ENCODE measurements around the gene ALK.

The ALK gene

GRCh38 chr2:29392774-29393173 is 528.6 kb downstream of the ALK start:
- no peak for DNase-seq

- no peak for DNase-seq
Measured at GRCh38 chr2:29390136-29390535, 531.2 kb downstream of the ALK start.

DNA sequence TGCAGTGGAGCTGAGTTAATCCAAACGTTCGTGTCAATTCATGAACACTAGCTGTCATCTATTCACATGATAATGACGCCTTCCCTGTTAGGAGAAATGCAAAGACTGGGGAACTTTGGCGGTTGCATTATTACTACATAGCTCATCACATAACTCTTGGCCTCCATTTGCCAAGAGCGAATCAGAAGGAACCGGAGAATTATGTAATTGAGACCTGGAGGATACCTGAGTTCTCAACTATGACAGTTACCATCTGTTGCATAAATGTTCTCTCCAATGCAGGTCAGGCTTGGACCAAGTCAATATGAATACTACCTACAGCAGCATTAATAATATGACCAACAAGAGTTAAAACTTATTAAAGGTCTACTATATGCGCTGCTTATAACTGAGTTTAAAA is 531.7 kb downstream of the ALK start:
- no peak for DNase-seq

DNA sequence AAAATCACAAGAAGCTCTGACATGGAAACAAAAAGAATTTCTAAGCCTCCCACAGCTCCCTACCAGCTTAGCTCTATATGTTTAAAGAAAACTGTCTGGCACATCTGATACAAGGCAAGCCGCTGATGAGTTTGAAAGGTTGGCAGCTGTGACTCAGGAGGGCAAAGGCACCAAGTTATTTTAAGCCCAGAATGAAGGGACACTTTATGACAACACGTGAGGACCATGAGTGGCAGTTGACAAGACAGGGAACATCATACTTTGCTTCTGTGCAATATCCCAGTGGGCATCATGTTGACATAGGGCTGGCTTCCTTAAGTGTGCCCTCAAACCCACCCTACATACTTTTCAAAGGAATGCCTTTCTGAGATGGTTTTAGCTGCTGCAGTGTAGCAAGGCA is 533.3 kb downstream of the ALK start:
- DNase-seq: no peak

- DNase-seq: no peak
Measured at GRCh38 chr2:29382486-29382885, 538.9 kb downstream of the ALK start.

DNA sequence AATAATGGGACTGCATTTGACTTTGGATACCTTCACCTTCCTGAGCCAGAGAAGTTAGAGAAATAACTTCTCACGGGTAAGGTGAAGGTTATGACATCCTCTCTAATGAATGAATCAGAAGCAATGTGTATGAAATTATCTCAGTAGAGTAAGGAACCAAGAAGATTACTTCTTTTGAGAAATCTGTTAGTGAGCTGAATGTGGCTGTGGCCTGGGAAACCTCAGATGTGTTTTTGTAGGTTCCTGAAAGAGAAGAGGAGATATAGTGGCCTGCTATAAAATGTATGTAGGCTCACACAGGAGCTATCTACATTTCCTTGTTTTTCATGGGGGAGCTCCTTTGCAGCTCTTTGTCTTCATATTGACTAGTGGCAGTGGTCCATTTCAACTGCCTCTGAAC is 543.6 kb downstream of the ALK start:
- DNase-seq: no peak

DNA sequence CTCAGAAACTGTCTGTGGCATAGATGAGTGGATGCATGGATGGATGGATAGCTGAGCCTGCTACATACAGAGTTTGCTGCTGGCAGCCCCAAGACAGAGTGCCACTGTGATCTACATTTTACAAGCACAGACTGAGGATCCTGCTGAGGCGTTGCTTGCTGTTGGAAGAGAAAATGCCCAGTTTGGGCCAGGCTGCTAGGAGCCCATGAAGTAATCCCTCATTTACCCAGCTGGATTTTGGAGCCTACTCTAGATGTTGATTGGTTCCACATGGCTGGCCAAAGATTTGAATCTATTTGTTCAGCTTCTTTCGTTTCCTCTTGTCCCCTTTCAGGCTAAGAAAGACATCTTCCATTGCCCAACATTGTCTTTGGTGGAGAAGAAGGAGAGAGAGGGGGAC is 544.8 kb downstream of the ALK start:
- DNase-seq: no peak

- DNase-seq: no peak
Measured at GRCh38 chr2:29375843-29376242, 545.5 kb downstream of the ALK start.

- no peak for DNase-seq
Measured at GRCh38 chr2:29374823-29375222, 546.6 kb downstream of the ALK start.

GRCh38 chr2:29373870-29374269 is 547.5 kb downstream of the ALK start:
- DNase-seq: no peak

GRCh38 chr2:29372185-29372584 is 549.2 kb downstream of the ALK start:
- DNase-seq: no peak

DNA sequence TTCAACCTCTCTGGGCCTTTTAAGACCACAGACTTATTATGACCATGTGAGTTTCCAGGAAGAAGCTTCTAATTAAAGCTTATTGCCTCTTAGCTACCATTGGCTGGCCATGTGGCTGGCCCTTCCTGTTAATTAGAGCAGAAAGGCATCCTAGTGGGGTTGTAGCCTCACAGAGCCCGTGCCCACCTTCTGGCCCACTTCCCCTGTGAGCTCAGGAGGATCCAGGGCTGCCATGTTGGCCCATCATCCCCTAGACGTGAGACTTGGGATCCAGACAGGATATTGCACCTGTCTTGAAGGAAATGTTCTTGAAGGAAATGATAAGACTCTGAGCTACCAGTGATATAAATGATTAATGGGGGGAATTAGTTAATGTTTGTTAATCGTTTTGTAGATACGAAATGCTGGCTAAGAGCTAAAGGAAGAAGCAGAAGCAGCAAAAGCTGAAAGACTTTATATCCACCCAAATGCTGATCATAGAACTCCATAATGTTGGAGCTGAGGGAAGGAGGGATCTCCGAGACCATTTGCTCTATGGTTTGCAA is 550.7 kb downstream of the ALK start:
- no peak for DNase-seq

- no peak for DNase-seq
Measured at GRCh38 chr2:29370173-29370572, 551.2 kb downstream of the ALK start.

- no peak for DNase-seq
Measured at GRCh38 chr2:29368659-29369040, 552.7 kb downstream of the ALK start.

GRCh38 chr2:29367986-29368658 is 553.3 kb downstream of the ALK start:
- DNase-seq: no peak

GRCh38 chr2:29363111-29363510 is 558.3 kb downstream of the ALK start:
- no peak for DNase-seq

DNA sequence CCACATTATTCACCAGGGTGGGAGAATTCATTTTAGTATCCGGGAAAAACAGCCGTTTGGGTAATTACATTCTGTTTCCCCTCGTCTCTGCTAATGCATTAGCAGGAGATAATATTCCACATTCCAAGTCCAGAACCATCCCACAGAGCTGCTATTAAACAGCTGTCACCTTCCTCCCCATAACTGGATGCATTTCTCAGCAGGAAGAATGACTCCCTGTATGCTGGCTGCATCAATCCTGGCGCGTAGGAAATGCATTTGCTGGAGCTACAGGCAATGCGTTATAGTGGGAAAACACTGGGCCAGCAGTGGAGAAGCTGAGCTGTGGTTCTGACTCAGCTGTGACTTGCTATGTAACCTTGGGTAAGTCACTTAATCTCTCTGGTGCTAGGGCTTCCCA is 560.2 kb downstream of the ALK start:
- DNase-seq: no peak

- DNase-seq: no peak
Measured at GRCh38 chr2:29360016-29360784, 561.2 kb downstream of the ALK start.

GRCh38 chr2:29353403-29353991 is 567.9 kb downstream of the ALK start:
- no peak for DNase-seq

DNA sequence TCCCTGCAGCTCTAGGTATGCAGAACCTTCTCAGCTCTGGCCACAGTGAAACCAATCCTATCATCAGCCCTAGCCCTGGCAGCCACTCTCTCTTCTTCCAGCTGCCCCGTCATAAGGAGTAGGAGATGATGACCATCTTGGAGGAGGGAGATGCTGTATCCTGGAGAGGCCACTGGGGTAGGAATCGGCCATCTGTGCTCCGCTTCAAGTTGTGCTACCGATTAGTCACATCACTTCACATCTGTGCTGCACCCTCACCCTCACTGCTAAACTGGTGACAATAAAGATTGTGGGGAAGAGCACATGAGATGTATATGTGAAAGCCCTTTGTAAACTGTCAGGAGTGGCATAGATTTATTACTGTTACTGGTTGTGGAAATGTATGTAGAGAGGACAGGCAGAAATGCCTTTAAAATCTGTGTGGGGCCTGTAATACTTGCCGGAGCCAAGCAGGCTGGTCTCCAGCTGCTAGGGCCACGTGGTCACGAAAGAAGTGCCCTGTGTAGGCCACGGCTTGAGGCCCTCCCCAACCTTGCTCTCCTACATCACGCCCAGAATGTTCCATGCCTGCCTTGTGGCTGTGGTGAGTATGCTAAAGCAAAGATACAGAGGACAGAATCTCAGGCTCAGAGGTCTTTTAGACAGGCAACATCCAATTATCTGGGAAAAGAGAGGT is 569.3 kb downstream of the ALK start:
- no peak for DNase-seq

- no peak for DNase-seq
Measured at GRCh38 chr2:29351248-29351647, 570.1 kb downstream of the ALK start.

GRCh38 chr2:29349316-29350030 is 571.9 kb downstream of the ALK start:
- DNase-seq: no peak
